K562 (cell line): Measurements from ENCODE around the gene WRAP53. TPM values are rescaled to one million over a fixed set of nuclear protein-coding genes. Genes with fewer than 3 reads are reported as not detected.

Experiments used
- CBFA2T2 ChIP-seq: fragments of 450-650 bp; conservative IDR thresholded peaks from 2 replicates; pipeline ENCODE4 v1.6.1; 2017; ENCODE audit warnings: mild to moderate bottlenecking
- DNMT1 ChIP-seq: fragments of 450-650 bp; IDR thresholded peaks from 2 replicates; pipeline ENCODE4 v1.6.1; 2016; ENCODE audit warnings: antibody characterized with exemption, mild to moderate bottlenecking
- DPF2 ChIP-seq: fragments of 450-650 bp; IDR thresholded peaks from 2 replicates; pipeline ENCODE4 v1.6.1; 2016
- JUND ChIP-seq, 2 experiments: IDR thresholded peaks; 2 replicates in 1 of 2; 3 replicates in 1 of 2; pipeline ENCODE4 v1.6.1; 2011; ENCODE audit warnings: borderline replicate concordance in 2 of 2, low read depth in 2 of 2, low read length in 2 of 2, improper control_type of control experiment in 1 of 2, missing biosample characterization in 1 of 2, missing genetic modification characterization in 1 of 2, missing genetic modification reagents in 1 of 2
- NFIC ChIP-seq: fragments of 450-650 bp; IDR thresholded peaks from 2 replicates; pipeline ENCODE4 v1.6.1; 2017; ENCODE audit warnings: mild to moderate bottlenecking, inconsistent platforms
- RAD51 ChIP-seq: fragments of 450-650 bp; IDR thresholded peaks from 2 replicates; pipeline ENCODE4 v1.7.1; 2016; ENCODE audit warnings: low read depth, mild to moderate bottlenecking, borderline replicate concordance
- SMARCA4 ChIP-seq: fragments of 450-650 bp; IDR thresholded peaks from 2 replicates; pipeline ENCODE4 v1.6.1; 2016
- polyA plus RNA-seq, 8 experiments: library from polyadenylated mRNA; depleted of rRNA in 4 of 8; stranded (reverse) in 5 of 8; unstranded in 3 of 8; fragments of >200 nt; fragmentation: Nextera tagmentation in 2 of 8; fragmentation: Illumina TruSeq in 1 of 8; extraction: Ambion mirVana in 2 of 8; extraction: Trizol in 1 of 8; gene quantifications; 2 replicates each; pipeline versions ENCODE4 v1.2.1 to v1.2.3, GENCODE V29; 2011 to 2014; ENCODE audit warnings: inconsistent platforms in 1 of 8, missing spikeins in 1 of 8
- total RNA-seq, 7 experiments: library from RNA; depleted of rRNA in 6 of 7; stranded (reverse); fragments of >200 nt in 6 of 7; fragmentation: Illumina TruSeq in 2 of 7; extraction: Trizol in 2 of 7; gene quantifications; 2 replicates each; pipeline versions ENCODE4 v1.2.1 to v1.2.3, GENCODE V29; 2011 to 2021; ENCODE audit warnings: low replicate concordance in 1 of 7
- TF ChIP-seq, protein P1 (sequence below): sonication (generic); formaldehyde crosslinking; IDR thresholded peaks from 2 replicates; pipeline ENCODE4 v1.9.0; 2022; ENCODE audit warnings: mild to moderate bottlenecking, missing genetic modification reagents
- TF ChIP-seq, protein P2 (sequence below), 3 experiments: IDR thresholded peaks in 2 of 3; conservative IDR thresholded peaks in 1 of 3; 2 replicates each; pipeline ENCODE4 v1.5.1; 2011 to 2012; ENCODE audit warnings: low read length in 3 of 3, mild to moderate bottlenecking in 3 of 3, control low read depth in 2 of 3, improper control_type of control experiment in 1 of 3, inconsistent platforms in 1 of 3, low read depth in 1 of 3, mixed read lengths in 1 of 3, moderate library complexity in 1 of 3; ENCODE audit not compliant: insufficient read depth in 2 of 3
- TF ChIP-seq, protein P3 (sequence below), 2 experiments: fragments of 450-650 bp; formaldehyde crosslinking in 1 of 2; IDR thresholded peaks; 2 replicates each; pipeline versions ENCODE4 v1.4.0 to v1.6.1; 2014 to 2020; ENCODE audit warnings: mild to moderate bottlenecking in 2 of 2, borderline replicate concordance in 1 of 2, low read depth in 1 of 2
- TF ChIP-seq, protein P4 (sequence below): sonication (generic); formaldehyde crosslinking; IDR thresholded peaks from 2 replicates; pipeline ENCODE4 v1.8.0; 2023; ENCODE audit warnings: mild to moderate bottlenecking, missing genetic modification reagents

Gene WRAP53
- total and polyA plus RNA-seq, 9 of the 15 experiments (the other 6 are each of a cell fraction or from before 2014, with no cell fraction given) = 0.72 to 18.2 (median 13.4) TPM

DNA sequence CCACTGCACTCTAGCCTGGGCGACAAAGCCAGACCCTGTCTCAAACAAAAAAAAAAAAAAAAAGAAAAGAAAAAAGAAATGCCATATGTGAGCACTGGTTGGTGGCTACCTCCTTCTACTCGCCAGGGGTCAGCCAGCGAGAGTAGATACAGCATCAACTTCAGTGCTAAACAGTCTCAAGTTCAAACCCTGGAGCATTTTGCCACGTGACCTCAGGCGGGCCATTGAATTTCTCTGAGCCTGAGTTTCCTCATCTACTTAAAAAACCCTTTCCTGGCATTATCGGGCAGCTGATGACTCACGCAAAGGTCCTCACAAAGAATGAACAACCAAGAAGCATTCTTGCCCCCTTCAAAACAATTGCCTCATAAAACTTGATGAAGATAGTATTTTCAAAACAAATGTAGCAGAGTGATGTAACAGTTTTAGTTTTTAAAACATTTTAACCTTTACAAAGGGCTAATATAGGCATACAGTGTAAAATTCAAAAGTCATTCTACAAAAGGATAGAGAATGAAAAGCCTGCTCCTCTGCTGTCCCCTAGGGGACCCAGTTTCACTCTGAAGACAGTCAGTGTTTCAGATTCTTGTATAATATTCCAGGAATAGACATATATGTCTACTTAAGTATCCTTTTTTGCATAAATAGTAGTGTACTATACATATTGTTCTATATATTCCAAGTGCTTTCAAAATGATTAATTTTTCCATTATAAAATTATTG, 57.6 kb downstream of the WRAP53 start (continued):
- peak; percentile 85 for TF ChIP-seq RAD51
- TF ChIP-seq JUND (IDR thresholded peaks at IDR 0.05; ENCODE audit: borderline replicate concordance, low read depth, low read length) = peak; percentile 74; the same call in 1 of the 2 replicates
- TF ChIP-seq JUND (tag; IDR thresholded peaks at IDR 0.05; ENCODE audit: borderline replicate concordance, low read depth, low read length) = peak; percentile 78; the same call in 2 of the 3 replicates
- no peak for TF ChIP-seq DNMT1
- TF ChIP-seq, protein P1, sequence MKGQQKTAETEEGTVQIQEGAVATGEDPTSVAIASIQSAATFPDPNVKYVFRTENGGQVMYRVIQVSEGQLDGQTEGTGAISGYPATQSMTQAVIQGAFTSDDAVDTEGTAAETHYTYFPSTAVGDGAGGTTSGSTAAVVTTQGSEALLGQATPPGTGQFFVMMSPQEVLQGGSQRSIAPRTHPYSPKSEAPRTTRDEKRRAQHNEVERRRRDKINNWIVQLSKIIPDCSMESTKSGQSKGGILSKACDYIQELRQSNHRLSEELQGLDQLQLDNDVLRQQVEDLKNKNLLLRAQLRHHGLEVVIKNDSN (CRISPR knock-in tag) = peak; percentile 66
- TF ChIP-seq, protein P2, sequence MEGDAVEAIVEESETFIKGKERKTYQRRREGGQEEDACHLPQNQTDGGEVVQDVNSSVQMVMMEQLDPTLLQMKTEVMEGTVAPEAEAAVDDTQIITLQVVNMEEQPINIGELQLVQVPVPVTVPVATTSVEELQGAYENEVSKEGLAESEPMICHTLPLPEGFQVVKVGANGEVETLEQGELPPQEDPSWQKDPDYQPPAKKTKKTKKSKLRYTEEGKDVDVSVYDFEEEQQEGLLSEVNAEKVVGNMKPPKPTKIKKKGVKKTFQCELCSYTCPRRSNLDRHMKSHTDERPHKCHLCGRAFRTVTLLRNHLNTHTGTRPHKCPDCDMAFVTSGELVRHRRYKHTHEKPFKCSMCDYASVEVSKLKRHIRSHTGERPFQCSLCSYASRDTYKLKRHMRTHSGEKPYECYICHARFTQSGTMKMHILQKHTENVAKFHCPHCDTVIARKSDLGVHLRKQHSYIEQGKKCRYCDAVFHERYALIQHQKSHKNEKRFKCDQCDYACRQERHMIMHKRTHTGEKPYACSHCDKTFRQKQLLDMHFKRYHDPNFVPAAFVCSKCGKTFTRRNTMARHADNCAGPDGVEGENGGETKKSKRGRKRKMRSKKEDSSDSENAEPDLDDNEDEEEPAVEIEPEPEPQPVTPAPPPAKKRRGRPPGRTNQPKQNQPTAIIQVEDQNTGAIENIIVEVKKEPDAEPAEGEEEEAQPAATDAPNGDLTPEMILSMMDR (IDR thresholded peaks at IDR 0.05 in 2 of 3, conservative IDR thresholded peaks at IDR 0.05 in 1 of 3; ENCODE audit: insufficient read depth in 2 of 3, low read depth in 1 of 3, low read length in 3 of 3) = peak in 1 of 3 experiments; percentile 16; a peak in 1 of 6 replicates
- TF ChIP-seq, protein P3, sequence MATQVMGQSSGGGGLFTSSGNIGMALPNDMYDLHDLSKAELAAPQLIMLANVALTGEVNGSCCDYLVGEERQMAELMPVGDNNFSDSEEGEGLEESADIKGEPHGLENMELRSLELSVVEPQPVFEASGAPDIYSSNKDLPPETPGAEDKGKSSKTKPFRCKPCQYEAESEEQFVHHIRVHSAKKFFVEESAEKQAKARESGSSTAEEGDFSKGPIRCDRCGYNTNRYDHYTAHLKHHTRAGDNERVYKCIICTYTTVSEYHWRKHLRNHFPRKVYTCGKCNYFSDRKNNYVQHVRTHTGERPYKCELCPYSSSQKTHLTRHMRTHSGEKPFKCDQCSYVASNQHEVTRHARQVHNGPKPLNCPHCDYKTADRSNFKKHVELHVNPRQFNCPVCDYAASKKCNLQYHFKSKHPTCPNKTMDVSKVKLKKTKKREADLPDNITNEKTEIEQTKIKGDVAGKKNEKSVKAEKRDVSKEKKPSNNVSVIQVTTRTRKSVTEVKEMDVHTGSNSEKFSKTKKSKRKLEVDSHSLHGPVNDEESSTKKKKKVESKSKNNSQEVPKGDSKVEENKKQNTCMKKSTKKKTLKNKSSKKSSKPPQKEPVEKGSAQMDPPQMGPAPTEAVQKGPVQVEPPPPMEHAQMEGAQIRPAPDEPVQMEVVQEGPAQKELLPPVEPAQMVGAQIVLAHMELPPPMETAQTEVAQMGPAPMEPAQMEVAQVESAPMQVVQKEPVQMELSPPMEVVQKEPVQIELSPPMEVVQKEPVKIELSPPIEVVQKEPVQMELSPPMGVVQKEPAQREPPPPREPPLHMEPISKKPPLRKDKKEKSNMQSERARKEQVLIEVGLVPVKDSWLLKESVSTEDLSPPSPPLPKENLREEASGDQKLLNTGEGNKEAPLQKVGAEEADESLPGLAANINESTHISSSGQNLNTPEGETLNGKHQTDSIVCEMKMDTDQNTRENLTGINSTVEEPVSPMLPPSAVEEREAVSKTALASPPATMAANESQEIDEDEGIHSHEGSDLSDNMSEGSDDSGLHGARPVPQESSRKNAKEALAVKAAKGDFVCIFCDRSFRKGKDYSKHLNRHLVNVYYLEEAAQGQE (IDR thresholded peaks at IDR 0.05; ENCODE audit: borderline replicate concordance) = peak; percentile 45; the same call in 1 of the 2 replicates
- TF ChIP-seq, protein P3 (CRISPR knock-in tag; IDR thresholded peaks at IDR 0.05; ENCODE audit: low read depth) = no peak
- TF ChIP-seq SMARCA4 = 0 out of 2 replicates have a peak, but pooled peaks have one; percentile 17
- peak; percentile 42; the same call in 1 of the 2 replicates for TF ChIP-seq DPF2
- TF ChIP-seq, protein P4, sequence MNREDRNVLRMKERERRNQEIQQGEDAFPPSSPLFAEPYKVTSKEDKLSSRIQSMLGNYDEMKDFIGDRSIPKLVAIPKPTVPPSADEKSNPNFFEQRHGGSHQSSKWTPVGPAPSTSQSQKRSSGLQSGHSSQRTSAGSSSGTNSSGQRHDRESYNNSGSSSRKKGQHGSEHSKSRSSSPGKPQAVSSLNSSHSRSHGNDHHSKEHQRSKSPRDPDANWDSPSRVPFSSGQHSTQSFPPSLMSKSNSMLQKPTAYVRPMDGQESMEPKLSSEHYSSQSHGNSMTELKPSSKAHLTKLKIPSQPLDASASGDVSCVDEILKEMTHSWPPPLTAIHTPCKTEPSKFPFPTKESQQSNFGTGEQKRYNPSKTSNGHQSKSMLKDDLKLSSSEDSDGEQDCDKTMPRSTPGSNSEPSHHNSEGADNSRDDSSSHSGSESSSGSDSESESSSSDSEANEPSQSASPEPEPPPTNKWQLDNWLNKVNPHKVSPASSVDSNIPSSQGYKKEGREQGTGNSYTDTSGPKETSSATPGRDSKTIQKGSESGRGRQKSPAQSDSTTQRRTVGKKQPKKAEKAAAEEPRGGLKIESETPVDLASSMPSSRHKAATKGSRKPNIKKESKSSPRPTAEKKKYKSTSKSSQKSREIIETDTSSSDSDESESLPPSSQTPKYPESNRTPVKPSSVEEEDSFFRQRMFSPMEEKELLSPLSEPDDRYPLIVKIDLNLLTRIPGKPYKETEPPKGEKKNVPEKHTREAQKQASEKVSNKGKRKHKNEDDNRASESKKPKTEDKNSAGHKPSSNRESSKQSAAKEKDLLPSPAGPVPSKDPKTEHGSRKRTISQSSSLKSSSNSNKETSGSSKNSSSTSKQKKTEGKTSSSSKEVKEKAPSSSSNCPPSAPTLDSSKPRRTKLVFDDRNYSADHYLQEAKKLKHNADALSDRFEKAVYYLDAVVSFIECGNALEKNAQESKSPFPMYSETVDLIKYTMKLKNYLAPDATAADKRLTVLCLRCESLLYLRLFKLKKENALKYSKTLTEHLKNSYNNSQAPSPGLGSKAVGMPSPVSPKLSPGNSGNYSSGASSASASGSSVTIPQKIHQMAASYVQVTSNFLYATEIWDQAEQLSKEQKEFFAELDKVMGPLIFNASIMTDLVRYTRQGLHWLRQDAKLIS (CRISPR knock-in tag) = no peak
- no peak for TF ChIP-seq NFIC
- TF ChIP-seq CBFA2T2 = peak; percentile 34; the same call in 1 of the 2 replicates
